HCT116 (cell line): ENCODE data around the gene PIP4K2A.

Experiments used
- CTCF ChIP-seq, 3 experiments: fragments of 200-600 bp in 1 of 3; sonication (generic) in 1 of 3; IDR thresholded peaks in 2 of 3; conservative IDR thresholded peaks in 1 of 3; 2 replicates each; pipeline ENCODE4 v1.5.1; 2012 to 2017; ENCODE audit warnings: low read depth in 2 of 3, low read length in 2 of 3, antibody characterized with exemption in 1 of 3, borderline replicate concordance in 1 of 3, control low read depth in 1 of 3, mild to moderate bottlenecking in 1 of 3, mixed read lengths in 1 of 3, mixed run types in 1 of 3, moderate library complexity in 1 of 3; ENCODE audit not compliant: insufficient read depth in 1 of 3
- ELF1 ChIP-seq: IDR thresholded peaks from 2 replicates; pipeline ENCODE4 v1.6.1; 2012; ENCODE audit warnings: low read depth, borderline replicate concordance
- EZH2 ChIP-seq: fragments of 200-600 bp; sonication (generic); IDR thresholded peaks from 2 replicates; pipeline ENCODE4 v1.6.1; 2017; ENCODE audit warnings: antibody characterized with exemption, mixed run types
- JUND ChIP-seq: IDR thresholded peaks from 2 replicates; pipeline ENCODE4 v1.6.1; 2012
- MAX ChIP-seq: IDR thresholded peaks from 2 replicates; pipeline ENCODE4 v1.6.1; 2012
- POLR2A ChIP-seq: IDR thresholded peaks from 2 replicates; pipeline ENCODE4 v1.7.0; 2011; ENCODE audit warnings: borderline replicate concordance; ENCODE audit not compliant: insufficient read depth, insufficient read length; ENCODE audit errors: extremely low read depth
- POLR2AphosphoS5 ChIP-seq: IDR thresholded peaks from 2 replicates; pipeline ENCODE4 v1.6.1; 2011; ENCODE audit warnings: mild to moderate bottlenecking, low read depth, low read length, moderate library complexity
- REST ChIP-seq: IDR thresholded peaks from 2 replicates; pipeline ENCODE4 v1.6.1; 2012; ENCODE audit warnings: low read depth
- SP1 ChIP-seq: IDR thresholded peaks from 2 replicates; pipeline ENCODE4 v1.6.1; 2012; ENCODE audit warnings: low read depth
- SRF ChIP-seq: IDR thresholded peaks from 2 replicates; pipeline ENCODE4 v1.6.1; 2012; ENCODE audit warnings: low read depth
- TCF7L2 ChIP-seq: IDR thresholded peaks from 2 replicates; pipeline ENCODE4 v1.7.0; 2011; ENCODE audit warnings: borderline replicate concordance, inconsistent platforms; ENCODE audit not compliant: insufficient read depth, insufficient read length; ENCODE audit errors: extremely low read depth
- YY1 ChIP-seq: IDR thresholded peaks from 2 replicates; pipeline ENCODE4 v1.6.1; 2011; ENCODE audit warnings: low read length, low read depth, moderate library complexity, mild to moderate bottlenecking; ENCODE audit not compliant: insufficient replicate concordance; ENCODE audit errors: extremely low read depth
- ZFX ChIP-seq: fragments of 450-650 bp; IDR thresholded peaks from 2 replicates; pipeline ENCODE4 v1.6.1; 2017
- ZNF274 ChIP-seq: fragments of 200-500 bp; sonication (Bioruptor generic); IDR thresholded peaks from 2 replicates; pipeline ENCODE4 v1.6.1; 2014; ENCODE audit warnings: mild to moderate bottlenecking, low read depth, low read length, inconsistent platforms

- TF ChIP-seq CTCF (IDR thresholded peaks at IDR 0.05 in 2 of 3, conservative IDR thresholded peaks at IDR 0.05 in 1 of 3; ENCODE audit: borderline replicate concordance in 1 of 3, insufficient read depth in 1 of 3, low read depth in 2 of 3, low read length in 2 of 3) (no peak), SP1 (peak; percentile 18; the same call in 1 of the 2 replicates), EZH2 (no peak), TCF7L2 (no peak), YY1 (no peak), POLR2AphosphoS5 (no peak), POLR2A (no peak), ZFX (no peak), MAX (no peak), SRF (no peak), ZNF274 (no peak), JUND (peak; percentile 57), REST (no peak), ELF1 (no peak)
These were observed 115.3 kb downstream of the PIP4K2A start for GRCh38 chr10:22599048-22599561.
